GM18951 (cell line): ENCODE results near the gene TAF11L14.
"Not testable (repeated sequence)": the region's sequence is repeated elsewhere in the genome, so short reads cannot be mapped to it uniquely, and the experiment has no call there.

ENCODE experiments used
- POLR2A ChIP-seq: IDR thresholded peaks from 4 replicates; pipeline ENCODE4 v1.6.1; 2011; ENCODE audit warnings: mild to moderate bottlenecking; ENCODE audit not compliant: insufficient read length, insufficient read depth; ENCODE audit errors: extremely low read depth
- in situ Hi-C: fragments of 300-500 bp; cut with MboI; formaldehyde crosslinking; loops from one replicate; pipeline ENCODE4 v1.12.0; 2022; ENCODE audit warnings: low sequenced_read_pairs, mixed read lengths, inconsistent platforms; ENCODE audit not compliant: unreplicated experiment

The TAF11L14 gene

GRCh38 chr5:17634160-17634559, at the start of gene TAF11L14:
TSS of gene TAF11L14 (plus strand) at chr5:17634460.
- no peak for TF ChIP-seq POLR2A

GRCh38 chr5:17585658-17586057, 48.6 kb upstream of the TAF11L14 start, which contains the start of gene TAF11L7:
TSS of gene TAF11L7 (minus strand) at chr5:17585758.
- in situ Hi-C loops = not testable (repeated sequence)

More at GRCh38 chr5:17634160-17634559, at the start of gene TAF11L14:
- in situ Hi-C loops = no loop called here

DNA sequence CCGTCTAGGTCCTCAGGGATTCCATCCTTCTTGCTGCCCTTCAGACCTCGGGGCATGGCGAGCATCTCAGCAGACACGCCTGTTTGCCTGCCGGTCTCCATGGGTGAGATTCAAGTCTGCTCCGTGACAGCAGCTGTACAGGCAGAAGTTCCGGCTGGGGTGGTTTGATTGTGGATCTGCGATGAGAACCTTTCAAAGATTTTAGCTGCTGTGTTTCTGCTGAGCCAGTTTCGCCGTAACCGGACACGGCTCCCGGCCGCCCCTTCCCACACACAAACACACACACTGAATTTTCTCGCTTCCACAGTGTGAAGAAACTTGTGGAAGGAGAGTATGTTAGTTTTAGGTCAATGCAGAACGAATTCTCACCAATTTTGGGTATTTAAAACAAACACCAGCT, 43.4 kb upstream of the TAF11L14 start, which contains the start of gene TAF11L8:
TSS of gene TAF11L8 (minus strand) at position 101 of the 400 bp plus-strand sequence.
- in situ Hi-C loops = not testable (repeated sequence)

DNA sequence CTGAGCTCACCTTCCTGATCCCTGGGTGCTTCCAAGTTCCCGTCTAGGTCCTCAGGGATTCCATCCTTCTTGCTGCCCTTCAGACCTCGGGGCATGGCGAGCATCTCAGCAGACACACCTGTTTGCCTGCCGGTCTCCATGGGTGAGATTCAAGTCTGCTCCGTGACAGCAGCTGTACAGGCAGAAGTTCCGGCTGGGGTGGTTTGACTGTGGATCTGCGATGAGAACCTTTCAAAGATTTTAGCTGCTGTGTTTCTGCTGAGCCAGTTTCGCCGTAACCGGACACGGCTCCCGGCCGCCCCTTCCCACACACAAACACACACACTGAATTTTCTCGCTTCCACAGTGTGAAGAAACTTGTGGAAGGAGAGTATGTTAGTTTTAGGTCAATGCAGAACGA, 40.0 kb upstream of the TAF11L14 start, which contains the start of gene TAF11L9:
TSS of gene TAF11L9 (minus strand) at position 140 of the 400 bp plus-strand sequence.
- in situ Hi-C loops = not testable (repeated sequence)

DNA sequence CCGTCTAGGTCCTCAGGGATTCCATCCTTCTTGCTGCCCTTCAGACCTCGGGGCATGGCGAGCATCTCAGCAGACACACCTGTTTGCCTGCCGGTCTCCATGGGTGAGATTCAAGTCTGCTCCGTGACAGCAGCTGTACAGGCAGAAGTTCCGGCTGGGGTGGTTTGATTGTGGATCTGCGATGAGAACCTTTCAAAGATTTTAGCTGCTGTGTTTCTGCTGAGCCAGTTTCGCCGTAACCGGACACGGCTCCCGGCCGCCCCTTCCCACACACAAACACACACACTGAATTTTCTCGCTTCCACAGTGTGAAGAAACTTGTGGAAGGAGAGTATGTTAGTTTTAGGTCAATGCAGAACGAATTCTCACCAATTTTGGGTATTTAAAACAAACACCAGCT, 36.5 kb upstream of the TAF11L14 start, which contains the start of gene TAF11L10:
TSS of gene TAF11L10 (minus strand) at position 101 of the 400 bp plus-strand sequence.
- in situ Hi-C loops = not testable (repeated sequence)

- in situ Hi-C loops = loop anchor here (10.0 to 25.0 kb wide), 2 partner anchors 79 to 392 kb away; partner anchors contain the start of genes BASP1, TAF11L4, TAF11L5 and TAF11L6
Observed at GRCh38 chr5:17603880-17604279, 30.4 kb upstream of the TAF11L14 start, which contains the start of gene TAF11L11. TSS of gene TAF11L11 (plus strand) at chr5:17604183.

GRCh38 chr5:17604951-17605350, 29.3 kb upstream of the TAF11L14 start:
- no peak for TF ChIP-seq POLR2A
- in situ Hi-C loops = loop anchor here (10.0 to 25.0 kb wide), 2 partner anchors 80 to 393 kb away; partner anchors contain the start of genes BASP1, TAF11L4, TAF11L5 and TAF11L6

GRCh38 chr5:17607461-17607860, 26.8 kb upstream of the TAF11L14 start:
- in situ Hi-C loops = loop anchor here (10.0 to 25.0 kb wide), 2 partner anchors 83 to 395 kb away; partner anchors contain the start of genes BASP1, TAF11L4, TAF11L5 and TAF11L6

- in situ Hi-C loops = loop anchor here (25.0 kb wide), 1 partner anchor 398 kb away; the partner anchor contains the start of gene BASP1
Observed at GRCh38 chr5:17610092-17610491, 24.2 kb upstream of the TAF11L14 start, which contains the start of gene TAF11L12. TSS of gene TAF11L12 (plus strand) at chr5:17610392.

GRCh38 chr5:17614872-17615605, 19.2 kb upstream of the TAF11L14 start:
- in situ Hi-C loops = loop anchor here (25.0 kb wide), 1 partner anchor 403 kb away; the partner anchor contains the start of gene BASP1
- TF ChIP-seq POLR2A = no peak

DNA sequence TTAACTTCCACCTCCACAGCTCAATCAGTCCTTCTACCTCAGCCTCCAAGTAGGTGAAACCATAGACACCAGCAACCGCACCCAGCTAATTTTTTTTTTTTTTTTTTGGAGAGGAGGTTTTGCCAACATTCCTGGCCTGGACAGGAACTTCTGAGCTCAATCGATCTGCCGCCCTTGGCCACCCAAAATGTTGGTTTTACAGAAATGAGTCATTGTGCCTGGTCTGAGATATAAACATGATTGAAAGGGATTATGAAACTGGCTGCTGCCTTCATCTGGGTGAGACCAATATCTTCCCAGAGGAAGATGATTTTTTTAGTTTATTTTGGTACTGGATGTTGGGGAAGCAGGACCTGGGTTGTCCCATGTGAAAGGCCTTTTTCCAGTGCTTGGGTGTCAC, 14.9 kb upstream of the TAF11L14 start:
- TF ChIP-seq POLR2A = no peak
- in situ Hi-C loops = loop anchor here (25.0 kb wide), 1 partner anchor 407 kb away; the partner anchor contains the start of gene BASP1

DNA sequence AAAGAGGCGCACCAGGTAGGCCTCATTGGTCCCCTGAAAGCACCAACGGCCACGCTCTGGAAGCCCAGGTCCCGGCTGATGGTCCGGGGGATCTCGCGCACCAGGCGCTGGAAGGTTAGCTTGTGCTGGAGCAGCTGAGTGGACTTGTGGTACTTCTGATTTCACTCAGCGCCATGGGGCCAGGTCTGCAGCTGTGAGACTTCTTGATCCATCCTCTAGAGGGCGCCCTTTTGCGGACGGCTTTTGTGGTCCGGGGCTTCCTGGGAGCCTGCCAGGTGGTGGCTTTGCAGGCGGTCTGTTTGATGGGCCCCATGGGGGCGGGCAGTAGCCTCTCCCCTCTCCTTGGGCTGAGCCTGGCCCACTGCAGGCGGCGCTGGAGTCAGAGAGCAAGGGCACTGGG, 13.6 kb upstream of the TAF11L14 start:
- in situ Hi-C loops = loop anchor here (10.0 to 25.0 kb wide), 2 partner anchors 106 to 408 kb away; partner anchors contain the start of genes BASP1 and TAF11L3
- no peak for TF ChIP-seq POLR2A

DNA sequence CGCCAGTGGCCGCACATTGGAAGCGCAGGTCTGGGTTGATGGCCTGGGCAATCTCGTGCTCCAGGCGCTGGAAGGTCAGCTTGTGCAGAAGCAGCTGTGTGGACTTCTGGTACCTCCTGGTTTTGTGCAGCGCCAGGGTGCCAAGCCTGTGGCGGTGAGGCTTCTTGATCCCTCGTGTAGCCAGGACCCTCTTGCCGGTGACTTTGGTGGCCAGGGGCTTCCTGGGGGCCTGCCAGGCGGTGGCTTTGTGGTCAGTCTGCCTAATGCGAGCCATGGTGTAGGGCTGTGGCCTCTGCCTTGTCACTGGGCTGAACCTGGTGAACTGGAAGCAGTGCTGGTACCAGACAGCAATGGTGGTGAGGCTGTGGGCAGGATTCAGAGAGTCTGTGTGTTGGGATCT, 8.6 kb upstream of the TAF11L14 start:
- TF ChIP-seq POLR2A = no peak

GRCh38 chr5:17631788-17632187, 2.5 kb upstream of the TAF11L14 start, which contains the start of gene TAF11L13:
TSS of gene TAF11L13 (plus strand) at chr5:17632088.
- in situ Hi-C loops = not testable (repeated sequence)

More for the DNA sequence above, 8.6 kb upstream of the TAF11L14 start:
- in situ Hi-C loops = loop anchor here (10.0 kb wide), 1 partner anchor 111 kb away; the partner anchor contains the start of gene TAF11L3

DNA sequence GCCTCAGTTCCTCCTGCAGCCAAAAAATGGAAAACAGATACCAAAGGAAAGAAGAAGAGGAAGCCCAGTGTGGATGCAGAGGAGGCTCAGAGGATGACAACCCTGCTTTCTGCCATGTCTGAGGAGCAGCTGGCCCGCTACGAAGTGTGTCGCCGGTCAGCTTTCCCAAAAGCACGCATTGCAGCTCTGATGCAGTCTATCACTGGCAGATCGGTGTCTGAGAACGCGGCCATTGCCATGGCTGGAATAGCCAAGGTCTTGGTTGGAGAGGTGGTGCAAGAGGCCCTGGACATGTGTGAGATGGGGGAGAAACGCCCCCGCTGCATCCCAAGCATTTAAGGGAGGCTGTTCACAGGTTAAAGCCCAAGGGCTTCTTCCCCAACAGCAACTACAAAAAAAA, 15.0 kb downstream of the TAF11L14 start:
- in situ Hi-C loops = not testable (repeated sequence)

GRCh38 chr5:17655201-17655759, 21.0 kb downstream of the TAF11L14 start:
- in situ Hi-C loops = not testable (repeated sequence)
